CD4-positive, alpha-beta T cell treated with Interleukin-4 for 4 hours (primary cell): ENCODE data around the gene SIGLEC10.
A peak's percentile ranks its signal among the peaks of the same experiment; 100 is the strongest.

Experiments used
- DNase-seq: peaks from one replicate; pipeline ENCODE4 v3.0.0-alpha.2; 2020

SIGLEC10 gene

GRCh38 chr19:51391073-51391611 is 26.3 kb downstream of the SIGLEC10 start:
- no peak for DNase-seq

- no peak for DNase-seq
These were observed 28.3 kb downstream of the SIGLEC10 start for GRCh38 chr19:51389143-51389542.

- no peak for DNase-seq
These were observed 29.5 kb downstream of the SIGLEC10 start, which contains the start of gene LIM2 for GRCh38 chr19:51387924-51388389. Gene LIM2, minus strand, starts transcription at chr19:51387974. Its CDS starts 531 bp downstream, at chr19:51387443.

DNA sequence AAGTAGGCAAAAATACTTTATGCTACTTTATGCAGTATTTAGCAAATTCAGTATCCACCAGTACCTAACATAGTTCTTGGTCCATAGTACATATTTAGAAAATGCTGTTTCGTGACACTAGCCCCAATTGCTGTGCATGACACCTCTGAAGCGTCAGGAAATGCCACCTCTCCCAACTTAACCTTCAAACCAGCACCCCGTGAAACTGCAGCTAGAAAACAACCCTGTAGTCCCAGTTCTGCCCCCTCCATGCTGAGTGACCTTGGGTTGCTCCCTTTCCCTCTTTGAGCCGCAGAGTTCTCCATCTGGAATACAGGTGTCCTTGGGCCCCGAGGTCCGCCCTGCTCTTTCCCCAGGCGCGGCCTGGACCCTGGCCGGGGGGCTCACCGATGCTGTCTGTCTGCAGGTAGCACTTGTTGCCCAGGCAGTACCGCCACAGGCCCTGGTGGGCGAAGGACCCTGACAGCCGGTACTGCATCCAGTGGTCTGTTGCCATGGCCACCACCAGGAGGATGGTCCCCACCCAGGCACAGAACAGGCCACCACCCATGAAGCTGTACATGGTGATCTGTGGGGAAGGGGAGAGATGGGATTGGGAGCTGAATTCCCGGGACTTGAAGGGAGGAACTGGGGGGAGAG is 30.4 kb downstream of the SIGLEC10 start:
- DNase-seq: no peak

DNA sequence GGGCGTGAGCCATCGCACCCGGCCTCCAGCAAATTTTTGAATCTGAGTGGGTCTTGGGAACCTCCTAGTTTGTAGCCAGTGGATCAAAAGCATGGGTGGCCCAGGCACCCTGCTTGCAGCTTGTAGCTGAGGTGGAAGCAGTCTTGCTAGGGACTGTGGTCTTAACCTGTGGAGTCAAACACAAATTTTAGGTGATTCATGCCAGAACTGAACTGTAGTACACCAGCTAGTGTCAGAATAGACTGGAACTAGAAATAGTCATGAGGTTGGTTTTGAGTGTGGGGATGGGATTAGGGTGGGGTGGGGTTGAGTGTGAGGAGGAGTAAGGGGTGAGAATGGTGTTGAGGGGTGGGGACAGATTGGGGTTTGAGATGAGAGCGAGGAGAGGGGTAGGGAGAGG is 35.4 kb downstream of the SIGLEC10 start:
- DNase-seq: no peak

- no peak for DNase-seq
These were observed 37.1 kb downstream of the SIGLEC10 start for GRCh38 chr19:51380379-51380778.

DNA sequence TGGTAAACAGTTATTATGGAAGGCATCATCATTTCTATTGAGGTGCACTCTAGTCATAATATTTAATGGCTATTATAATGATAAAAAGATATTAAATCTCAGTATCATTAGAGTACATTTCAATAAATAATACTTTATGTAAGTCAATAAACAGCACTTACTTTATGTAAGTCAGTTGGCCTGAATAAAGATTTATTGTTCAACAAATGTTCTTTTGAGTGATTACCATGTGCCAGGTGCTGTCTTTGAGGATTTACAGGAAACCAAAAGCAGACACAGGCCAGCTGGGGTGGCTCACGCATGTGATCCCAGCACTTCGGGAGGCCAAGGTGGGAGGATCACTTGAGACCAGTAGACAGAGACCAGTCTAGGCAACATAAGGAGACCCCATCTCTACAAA is 40.0 kb downstream of the SIGLEC10 start:
- no peak for DNase-seq

GRCh38 chr19:51375504-51376221 is 41.8 kb downstream of the SIGLEC10 start:
- no peak for DNase-seq

DNA sequence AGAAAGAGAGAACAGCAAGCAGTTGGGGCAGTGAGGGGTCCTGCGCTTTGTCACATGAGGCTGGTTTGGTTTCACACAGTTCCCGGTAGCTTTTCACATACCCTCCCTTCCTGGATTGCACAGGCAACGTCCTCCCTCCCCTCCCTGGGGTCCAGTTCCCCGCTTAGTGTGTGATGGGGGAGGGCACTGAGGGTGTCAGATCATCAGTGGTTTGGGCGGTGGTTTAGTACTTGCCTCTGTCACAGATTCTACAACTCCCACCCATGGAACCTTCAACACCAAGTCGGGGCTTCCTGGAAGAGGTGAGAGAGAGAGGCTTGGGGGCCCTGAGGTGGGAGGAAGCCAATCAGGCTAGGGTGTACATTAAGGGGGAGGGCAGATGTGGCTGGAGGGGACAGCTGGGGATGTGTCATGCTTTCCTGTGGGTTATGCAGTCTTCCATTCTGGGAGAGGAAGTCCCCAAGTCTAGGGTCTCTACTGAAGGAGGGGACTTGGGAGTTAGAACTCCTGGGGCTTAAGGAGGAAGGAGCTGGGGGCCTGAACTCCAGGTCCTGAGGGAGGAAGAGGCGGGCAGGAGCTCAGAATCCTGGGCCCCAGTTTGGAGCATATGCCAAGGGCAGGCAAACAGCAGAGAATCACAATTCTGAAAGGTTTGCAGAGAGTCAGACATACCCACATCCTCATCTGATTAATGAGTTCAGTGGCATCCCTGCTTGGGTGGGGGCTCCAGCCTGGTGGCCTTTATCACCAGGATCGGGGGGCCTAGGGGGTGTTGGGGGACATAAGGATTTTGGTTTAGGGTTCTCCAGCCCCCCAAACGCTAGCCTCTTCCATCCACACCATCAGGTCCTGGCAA is 44.6 kb downstream of the SIGLEC10 start, which contains the start of gene NKG7:
Gene NKG7 (minus strand): TSS at position 6 of the 856 bp plus-strand sequence. CDS start 119 bp downstream, outside the sequence.
- peak; percentile 92 for DNase-seq

GRCh38 chr19:51372021-51372648 is 45.3 kb downstream of the SIGLEC10 start:
- DNase-seq: no peak

- DNase-seq: no peak
These were observed 46.2 kb downstream of the SIGLEC10 start for GRCh38 chr19:51371186-51371690.

DNA sequence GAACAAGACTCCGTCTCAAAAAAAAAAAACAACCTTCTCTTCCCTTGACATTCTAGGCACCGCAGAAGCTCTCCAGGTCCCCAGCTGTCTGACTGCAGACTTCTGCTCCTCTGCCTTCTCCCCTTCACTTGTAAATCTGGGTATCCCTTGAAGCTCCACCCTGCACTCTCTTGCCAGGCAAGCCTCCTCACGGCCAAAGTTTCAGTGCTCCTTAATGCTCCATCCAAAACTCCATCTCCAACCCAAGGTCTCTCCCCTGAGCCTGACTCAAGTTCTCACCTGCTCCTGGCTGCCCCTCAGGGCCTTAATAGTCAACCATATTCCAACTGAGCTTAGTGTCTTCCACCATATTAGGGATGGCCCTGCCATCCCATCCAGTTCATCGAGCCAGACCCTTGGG is 47.2 kb downstream of the SIGLEC10 start:
- no peak for DNase-seq

GRCh38 chr19:51368366-51369282 is 48.8 kb downstream of the SIGLEC10 start, which contains the start of gene CLDND2:
Gene CLDND2, minus strand, starts transcription at chr19:51369003. Its CDS starts 426 bp downstream, at chr19:51368577.
- peak; percentile 41 for DNase-seq

DNA sequence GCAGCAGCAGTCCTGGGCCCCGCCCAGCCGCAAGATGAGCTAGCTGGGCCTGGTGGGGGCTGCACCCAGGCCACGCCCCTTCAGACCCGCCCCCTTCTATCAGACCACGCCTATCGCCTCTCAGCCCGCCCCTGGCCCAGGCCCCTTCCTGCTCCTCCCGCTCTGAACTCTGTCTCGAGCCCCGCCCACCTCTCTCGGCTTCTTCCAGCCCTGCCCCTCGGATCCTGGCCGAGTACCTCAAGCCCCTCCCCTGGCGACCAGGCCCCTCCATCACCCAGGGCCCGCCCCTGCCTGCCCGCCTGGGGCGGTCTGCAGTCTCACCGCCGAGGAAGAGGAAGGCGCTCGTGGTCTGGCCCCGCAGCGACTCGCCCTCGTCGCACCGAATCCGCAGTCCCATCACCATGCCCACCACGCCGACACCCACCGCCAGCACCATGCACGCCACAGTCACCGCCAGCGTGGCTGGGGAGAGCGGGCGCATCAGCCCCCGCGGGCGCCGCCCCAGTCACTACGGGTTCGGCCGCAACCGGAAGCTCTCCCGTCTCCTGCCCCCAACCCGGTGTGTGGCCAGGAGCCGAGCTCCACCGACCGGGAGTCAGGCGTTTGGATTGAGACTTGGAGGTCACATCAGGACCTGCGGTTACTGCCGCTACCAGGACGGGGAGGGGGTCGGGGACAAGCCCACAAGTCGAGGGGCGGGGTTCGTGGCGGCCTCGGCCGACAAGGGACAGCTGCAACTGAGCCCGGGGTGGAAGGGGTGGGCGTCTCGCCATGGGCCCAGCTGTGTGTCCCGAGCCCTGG is 49.7 kb downstream of the SIGLEC10 start:
- DNase-seq: peak; percentile 97

DNA sequence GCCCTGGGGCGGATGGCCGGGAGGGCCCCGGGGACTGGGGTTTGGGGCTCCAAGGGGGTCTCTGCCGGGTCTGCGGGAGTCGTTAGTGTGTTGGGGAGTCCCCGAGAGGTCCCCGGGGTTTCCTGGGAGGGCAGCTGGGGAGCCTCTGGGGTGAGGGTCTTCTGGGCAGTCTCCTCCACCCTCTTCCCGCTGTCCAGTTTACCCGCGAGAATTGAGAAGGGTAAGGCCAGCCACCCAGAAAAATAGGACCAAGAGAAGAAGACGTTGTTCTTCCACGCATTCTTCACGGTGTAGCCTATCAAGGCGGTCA is 50.2 kb downstream of the SIGLEC10 start:
- no peak for DNase-seq

GRCh38 chr19:51366389-51367254 is 50.8 kb downstream of the SIGLEC10 start:
- DNase-seq: peak; percentile 95

DNA sequence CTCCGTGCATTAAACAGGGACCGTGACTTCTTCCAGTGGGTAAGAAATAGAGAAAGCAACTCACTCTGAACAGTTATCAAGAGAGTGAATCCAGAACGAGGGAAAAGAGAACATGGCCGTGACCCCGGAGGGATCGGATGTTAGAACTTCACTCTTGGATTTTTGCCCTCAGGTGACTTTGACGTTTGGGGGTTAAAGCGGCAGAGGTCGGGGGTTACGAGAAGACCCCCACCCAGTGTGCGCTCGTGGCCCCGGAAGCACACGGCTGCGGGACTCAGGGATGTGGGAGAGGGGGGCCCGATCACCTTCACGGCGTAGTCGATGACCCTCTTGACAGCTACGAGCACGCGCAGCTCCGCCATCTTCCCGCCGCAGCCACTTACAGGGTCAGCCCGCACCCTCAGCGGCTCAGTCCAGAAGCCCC is 51.5 kb downstream of the SIGLEC10 start, which contains the start of gene ETFB:
Gene ETFB (minus strand): TSS at position 424 of the 424 bp plus-strand sequence. CDS start 62 bp downstream, at position 362.
- DNase-seq: no peak

DNA sequence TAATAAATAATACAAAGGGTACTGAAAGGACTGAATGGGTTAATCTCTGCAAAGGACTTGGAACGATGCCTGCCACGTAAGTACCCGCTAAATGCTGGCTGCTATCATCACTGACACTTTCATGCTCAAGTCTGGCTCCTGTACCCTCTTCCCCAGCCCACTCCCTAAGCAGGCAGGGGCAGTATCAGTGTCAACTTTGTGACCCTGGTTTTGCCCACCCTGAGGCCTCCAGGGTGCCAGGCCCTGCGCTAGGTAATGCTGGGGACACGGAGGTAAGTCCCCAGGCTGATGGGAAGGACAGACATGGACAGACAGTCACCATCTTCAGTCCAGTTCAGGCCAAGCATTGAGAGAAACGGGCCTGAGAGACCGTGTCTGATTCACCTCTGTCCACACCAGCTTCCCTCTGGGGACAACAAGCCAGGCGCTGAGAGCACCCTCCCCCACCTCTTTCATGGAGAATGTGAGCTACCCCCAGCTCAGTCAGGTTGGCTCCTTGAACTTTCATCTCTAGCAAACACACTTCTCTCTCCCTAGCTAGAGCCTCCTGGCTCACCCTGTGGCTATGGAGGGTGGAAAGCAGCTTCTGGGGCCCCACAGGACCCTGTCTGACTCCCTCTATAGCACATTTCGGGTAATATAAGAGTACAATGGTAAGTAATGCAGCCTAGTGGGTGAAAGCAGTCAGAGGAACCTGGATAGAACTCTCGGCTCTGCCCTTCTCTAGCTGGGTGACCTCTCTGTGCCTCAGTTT is 52.1 kb downstream of the SIGLEC10 start:
- no peak for DNase-seq
